B cell (primary cell): ENCODE measurements around the gene COL25A1. TPM values are rescaled to one million over a fixed set of nuclear protein-coding genes. Genes with fewer than 3 reads are reported as not detected.

Experiments used
- ATAC-seq: fragments of 200-7000 bp; cut with Tn5 transposase; one replicate; pipeline ENCODE4 v1.10.0; 2021; ENCODE audit warnings: low read depth, mild to moderate bottlenecking, moderate number of reproducible peaks, moderate library complexity
- CTCF ChIA-PET: fragments of 350-600 bp; sonication (Branson Sonifier 250); formaldehyde crosslinking; loops from one replicate; lab custom pipeline; 2021; ENCODE audit warnings: antibody characterized with exemption, inconsistent platforms; lab: Charles Lee
- POLR2A ChIA-PET: fragments of 350-600 bp; sonication (Branson Sonifier 250); formaldehyde crosslinking; loops from one replicate; lab custom pipeline; 2021; ENCODE audit warnings: antibody characterized with exemption; lab: Charles Lee
- DNase-seq: peaks from one replicate; pipeline ENCODE4 v3.0.0; 2013
- H2AFZ ChIP-seq: 2 replicates; pipeline ENCODE4 v1.6.1; 2012; ENCODE audit warnings: mild to moderate bottlenecking, low read depth, low read length; ENCODE audit not compliant: insufficient read depth, poor library complexity, severe bottlenecking
- H3K27ac ChIP-seq, 2 donors: 1 replicate in 1 of 2; 2 replicates in 1 of 2; pipeline ENCODE4 v1.5.1; 2012 to 2013; ENCODE audit warnings: low read length in 2 of 2, mild to moderate bottlenecking in 2 of 2, moderate library complexity in 1 of 2
- H3K27me3 ChIP-seq, 4 experiments: fragments of 200-600 bp in 1 of 4; sonication (generic) in 1 of 4; replicated peaks in 1 of 4; 1 replicate in 2 of 4; 2 replicates in 2 of 4; pipeline versions ENCODE4 v1.6.1 to v1.7.0; 2013 to 2016; ENCODE audit warnings: low read length in 3 of 4, mild to moderate bottlenecking in 2 of 4, mixed read lengths in 1 of 4, moderate library complexity in 1 of 4; ENCODE audit not compliant: insufficient read depth in 4 of 4, control insufficient read depth in 3 of 4; ENCODE audit errors: control extremely low read depth in 1 of 4
- H3K36me3 ChIP-seq, 2 experiments: replicated peaks in 1 of 2; 1 replicate in 1 of 2; 2 replicates in 1 of 2; pipeline versions ENCODE4 v1.6.1 to v1.7.1; 2013; ENCODE audit warnings: low read length in 1 of 2; ENCODE audit not compliant: insufficient read depth in 2 of 2, control insufficient read depth in 1 of 2; ENCODE audit errors: control extremely low read depth in 1 of 2, extremely low read depth in 1 of 2
- H3K4me1 ChIP-seq, 2 donors: fragments of 200-600 bp in 1 of 2; sonication (generic) in 1 of 2; 1 replicate in 1 of 2; 2 replicates in 1 of 2; pipeline versions ENCODE4 v1.5.1 to v1.6.1; 2013 to 2017; ENCODE audit warnings: low read length in 2 of 2; ENCODE audit not compliant: control insufficient read depth in 2 of 2, insufficient read depth in 2 of 2
- H3K4me2 ChIP-seq: replicated peaks from 2 replicates; pipeline ENCODE3; 2012; ENCODE audit warnings: mild to moderate bottlenecking, low read depth, low read length; ENCODE audit not compliant: poor library complexity, severe bottlenecking
- H3K4me3 ChIP-seq, 5 experiments: fragments of 200-600 bp in 1 of 5; sonication (generic) in 1 of 5; 1 replicate in 3 of 5; 2 replicates in 2 of 5; pipeline versions ENCODE4 v1.5.1 to v1.7.0; 2011 to 2016; ENCODE audit warnings: low read length in 4 of 5, mild to moderate bottlenecking in 4 of 5, low read depth in 2 of 5, control low read depth in 1 of 5, moderate library complexity in 1 of 5; ENCODE audit not compliant: insufficient read depth in 1 of 5; ENCODE audit errors: control extremely low read depth in 1 of 5, extremely low read depth in 1 of 5
- H3K79me2 ChIP-seq: fragments of 200-600 bp; sonication (generic); one replicate; pipeline ENCODE4 v1.6.0; 2016; ENCODE audit warnings: low read length; ENCODE audit not compliant: control insufficient read depth, insufficient read depth
- H3K9ac ChIP-seq: fragments of 200-600 bp; sonication (generic); 2 replicates; pipeline ENCODE4 v1.6.1; 2017; ENCODE audit warnings: mild to moderate bottlenecking, low read length, moderate library complexity
- H3K9me3 ChIP-seq, 3 donors: one replicate each; pipeline versions ENCODE4 v1.6.1 to v1.7.1; 2013; ENCODE audit warnings: low read length in 2 of 3; ENCODE audit not compliant: control insufficient read depth in 2 of 3, insufficient read depth in 1 of 3; ENCODE audit errors: control extremely low read depth in 1 of 3
- H4K20me1 ChIP-seq: 2 replicates; pipeline ENCODE4 v1.6.0; 2012; ENCODE audit warnings: mild to moderate bottlenecking, low read length; ENCODE audit not compliant: insufficient read depth, control insufficient read depth, poor library complexity, severe bottlenecking
- H3K27ac Mint-ChIP-seq: one replicate; pipeline ENCODE4 v1.8.0; 2021; ENCODE audit warnings: mixed read lengths
- H3K27me3 Mint-ChIP-seq: one replicate; pipeline ENCODE4 v1.8.0; 2021; ENCODE audit warnings: mixed read lengths
- H3K4me1 Mint-ChIP-seq: one replicate; pipeline ENCODE4 v1.8.0; 2021; ENCODE audit warnings: mixed read lengths
- H3K4me3 Mint-ChIP-seq: one replicate; pipeline ENCODE4 v1.8.0; 2021; ENCODE audit warnings: mixed read lengths
- H3K9me3 Mint-ChIP-seq: one replicate; pipeline ENCODE4 v1.8.0; 2022; ENCODE audit warnings: mixed read lengths; ENCODE audit not compliant: insufficient read depth
- EZH2 ChIP-seq: IDR thresholded peaks from 2 replicates; pipeline ENCODE4 v1.6.1; 2012; ENCODE audit warnings: borderline replicate concordance, low read depth, mild to moderate bottlenecking, moderate library complexity, low read length; ENCODE audit not compliant: insufficient read depth, poor library complexity, severe bottlenecking
- WGBS: methylation state at CpG from one replicate; pipeline ENCODE4 v1.1.5; 2013; ENCODE audit warnings: missing lambda C conversion rate; ENCODE audit not compliant: insufficient coverage; 5-methylcytosine and 5-hydroxymethylcytosine counted together
- intact Hi-C: fragments of 100-400 bp; cut with micrococcal nuclease; formaldehyde crosslinking; loops from one replicate; pipeline ENCODE4 v1.10.0; 2022
- polyA plus RNA-seq: library from polyadenylated mRNA; depleted of rRNA; stranded (reverse); fragments of >200 nt; gene quantifications from 2 replicates; pipeline ENCODE4 v1.2.3, GENCODE V29; 2012
- total RNA-seq, 2 donors: library from RNA; stranded (reverse); fragments of 120-200 nt in 1 of 2; gene quantifications; 1 replicate in 1 of 2; 2 replicates in 1 of 2; pipeline versions ENCODE4 v1.2.3 to v1.2.4, GENCODE V29; 2013 to 2022
- TF ChIP-seq, protein P1 (sequence below): fragments of 200-600 bp; IDR thresholded peaks from one replicate; pipeline ENCODE4 v1.8.0; 2022; ENCODE audit warnings: antibody characterized with exemption, mild to moderate bottlenecking

COL25A1 gene
- total and polyA plus RNA-seq, 2 donors (not counting 1 experiment from before 2014, with no cell fraction given) = not detected

DNA sequence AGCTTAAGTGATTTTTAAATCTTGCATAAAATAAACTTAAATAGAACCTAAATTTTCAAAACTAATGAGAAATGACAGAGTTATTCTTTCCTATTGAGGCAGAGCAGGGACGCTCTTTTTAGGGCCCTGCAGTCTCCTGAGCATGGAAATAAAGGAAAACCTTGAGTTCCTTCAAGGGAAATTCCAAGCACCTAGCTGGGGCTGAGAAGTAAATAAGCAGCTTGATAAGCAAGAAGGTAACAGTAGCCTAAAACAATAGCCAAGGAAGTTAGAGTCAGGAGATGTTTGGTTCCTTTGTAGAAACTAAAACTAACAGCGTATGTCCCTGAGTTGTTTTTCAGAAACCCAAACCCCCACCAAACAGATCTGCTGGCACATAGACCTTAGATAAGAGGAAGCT, 174.6 kb downstream of the COL25A1 start:
- Histone ChIP-seq H3K9me3 (no peaks in the 10 kb centered on the region), H3K9ac (no peak overlapping the region), H4K20me1 (no peaks in the 10 kb centered on the region), H3K4me2 (no peak overlapping the region), H3K4me1 (no peaks in the 10 kb centered on the region), H3K27ac (no peak overlapping the region), H3K27me3 (no peaks in the 10 kb centered on the region), H3K79me2 (no peaks in the 10 kb centered on the region), H2AFZ (no peak overlapping the region), H3K36me3 (no peaks in the 10 kb centered on the region), H3K4me3 (no peak overlapping the region)
- ChIA-PET CTCF (no interaction called here), POLR2A (no interaction called here)
- no peaks in the 10 kb centered on the region for H3K4me1 Mint-ChIP-seq
- no peak for DNase-seq
- intact Hi-C loops = no loop called here
- no peak overlapping the region for H3K4me3 Mint-ChIP-seq
- WGBS = no CpG with 5 or more reads among the region's 2 CpGs
- no peak overlapping the region for H3K27ac Mint-ChIP-seq
- TF ChIP-seq EZH2 = no peak
- TF ChIP-seq, protein P1, sequence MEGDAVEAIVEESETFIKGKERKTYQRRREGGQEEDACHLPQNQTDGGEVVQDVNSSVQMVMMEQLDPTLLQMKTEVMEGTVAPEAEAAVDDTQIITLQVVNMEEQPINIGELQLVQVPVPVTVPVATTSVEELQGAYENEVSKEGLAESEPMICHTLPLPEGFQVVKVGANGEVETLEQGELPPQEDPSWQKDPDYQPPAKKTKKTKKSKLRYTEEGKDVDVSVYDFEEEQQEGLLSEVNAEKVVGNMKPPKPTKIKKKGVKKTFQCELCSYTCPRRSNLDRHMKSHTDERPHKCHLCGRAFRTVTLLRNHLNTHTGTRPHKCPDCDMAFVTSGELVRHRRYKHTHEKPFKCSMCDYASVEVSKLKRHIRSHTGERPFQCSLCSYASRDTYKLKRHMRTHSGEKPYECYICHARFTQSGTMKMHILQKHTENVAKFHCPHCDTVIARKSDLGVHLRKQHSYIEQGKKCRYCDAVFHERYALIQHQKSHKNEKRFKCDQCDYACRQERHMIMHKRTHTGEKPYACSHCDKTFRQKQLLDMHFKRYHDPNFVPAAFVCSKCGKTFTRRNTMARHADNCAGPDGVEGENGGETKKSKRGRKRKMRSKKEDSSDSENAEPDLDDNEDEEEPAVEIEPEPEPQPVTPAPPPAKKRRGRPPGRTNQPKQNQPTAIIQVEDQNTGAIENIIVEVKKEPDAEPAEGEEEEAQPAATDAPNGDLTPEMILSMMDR = no peak
- no peaks in the 10 kb centered on the region for H3K27me3 Mint-ChIP-seq
- no peaks in the 10 kb centered on the region for H3K9me3 Mint-ChIP-seq
- ATAC-seq = no peak

DNA sequence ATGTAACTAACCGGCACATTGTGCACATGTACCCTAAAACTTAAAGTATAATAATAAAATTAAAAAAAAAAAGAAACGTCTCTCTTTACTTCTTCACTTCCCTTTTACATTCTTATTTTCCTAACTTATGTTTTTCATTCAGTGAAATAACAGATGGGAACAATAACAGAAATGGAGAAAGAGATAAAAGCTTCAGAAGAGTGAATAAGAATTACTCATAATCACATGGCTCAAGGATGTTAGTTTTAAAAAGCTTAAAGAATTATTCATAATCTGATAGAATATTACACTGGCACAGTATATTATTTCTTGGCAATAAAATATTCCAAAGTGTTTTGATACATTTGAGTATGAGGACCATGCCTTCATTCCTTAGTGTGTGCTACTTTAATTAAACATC, 175.6 kb downstream of the COL25A1 start:
- ChIA-PET CTCF (interaction anchor here (0.7 kb wide), 1 partner anchor 1122 kb away, joined by 3 read pairs; no protein-coding TSS in a partner anchor), POLR2A (no interaction called here)
- H2AFZ ChIP-seq = no peak overlapping the region
- intact Hi-C loops = no loop called here
- Mint-ChIP-seq H3K27ac (no peak overlapping the region), H3K4me1 (no peaks in the 10 kb centered on the region), H3K27me3 (no peaks in the 10 kb centered on the region), H3K4me3 (no peak overlapping the region), H3K9me3 (no peaks in the 10 kb centered on the region)
- H3K4me3 ChIP-seq = no peak overlapping the region
- no peak overlapping the region for H3K4me2 ChIP-seq
- no peaks in the 10 kb centered on the region for H3K79me2 ChIP-seq
- no peaks in the 10 kb centered on the region for H3K9me3 ChIP-seq
- no peaks in the 10 kb centered on the region for H3K27me3 ChIP-seq
- H4K20me1 ChIP-seq = no peaks in the 10 kb centered on the region
- no peak overlapping the region for H3K9ac ChIP-seq
- H3K36me3 ChIP-seq = no peaks in the 10 kb centered on the region
- ATAC-seq = no peak
- TF ChIP-seq, protein P1 = no peak
- no peak for TF ChIP-seq EZH2
- no peaks in the 10 kb centered on the region for H3K4me1 ChIP-seq
- WGBS = no CpG with 5 or more reads among the region's 2 CpGs
- no peak for DNase-seq
- H3K27ac ChIP-seq = no peak overlapping the region
